OCI-LY3 (cell line): ENCODE results near the gene MTHFS.

Experiments
- EZH2phosphoT487 ChIP-seq: fragments of 200-600 bp; shearing (Covaris generic); IDR thresholded peaks from 2 replicates; pipeline ENCODE4 v1.6.1; 2018; ENCODE audit warnings: antibody characterized with exemption, mixed run types, low read depth
- TF ChIP-seq, protein P1 (sequence below): fragments of 200-600, 300-600 bp; sonication (generic); IDR thresholded peaks from 2 replicates; pipeline ENCODE4 v1.5.1; 2014; ENCODE audit warnings: antibody characterized with exemption, low read length, low read depth

DNA sequence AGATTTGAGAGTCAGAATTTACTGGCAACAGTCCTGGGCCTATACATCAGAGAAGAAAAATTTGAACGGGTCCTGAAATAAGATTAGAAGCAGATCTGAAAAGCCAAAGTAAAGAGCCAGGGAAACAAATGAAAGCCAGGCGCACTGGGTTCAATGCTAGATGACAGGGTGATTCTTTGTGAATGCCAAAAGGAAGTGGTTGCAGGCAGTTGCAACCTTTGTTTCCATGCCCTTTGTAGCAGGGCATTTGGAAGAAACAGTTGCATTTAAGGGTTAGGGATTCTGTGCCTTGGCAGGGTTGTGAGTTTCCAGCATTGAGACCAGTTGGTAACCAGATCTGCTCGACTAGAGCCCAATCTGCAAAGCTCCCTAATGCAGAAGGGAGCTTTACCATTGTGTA is 36.4 kb upstream of the MTHFS start:
- TF ChIP-seq, protein P1, sequence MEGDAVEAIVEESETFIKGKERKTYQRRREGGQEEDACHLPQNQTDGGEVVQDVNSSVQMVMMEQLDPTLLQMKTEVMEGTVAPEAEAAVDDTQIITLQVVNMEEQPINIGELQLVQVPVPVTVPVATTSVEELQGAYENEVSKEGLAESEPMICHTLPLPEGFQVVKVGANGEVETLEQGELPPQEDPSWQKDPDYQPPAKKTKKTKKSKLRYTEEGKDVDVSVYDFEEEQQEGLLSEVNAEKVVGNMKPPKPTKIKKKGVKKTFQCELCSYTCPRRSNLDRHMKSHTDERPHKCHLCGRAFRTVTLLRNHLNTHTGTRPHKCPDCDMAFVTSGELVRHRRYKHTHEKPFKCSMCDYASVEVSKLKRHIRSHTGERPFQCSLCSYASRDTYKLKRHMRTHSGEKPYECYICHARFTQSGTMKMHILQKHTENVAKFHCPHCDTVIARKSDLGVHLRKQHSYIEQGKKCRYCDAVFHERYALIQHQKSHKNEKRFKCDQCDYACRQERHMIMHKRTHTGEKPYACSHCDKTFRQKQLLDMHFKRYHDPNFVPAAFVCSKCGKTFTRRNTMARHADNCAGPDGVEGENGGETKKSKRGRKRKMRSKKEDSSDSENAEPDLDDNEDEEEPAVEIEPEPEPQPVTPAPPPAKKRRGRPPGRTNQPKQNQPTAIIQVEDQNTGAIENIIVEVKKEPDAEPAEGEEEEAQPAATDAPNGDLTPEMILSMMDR, result no peak
- no peak for TF ChIP-seq EZH2phosphoT487
